SK-N-DZ (cell line): ENCODE measurements around the gene NDC80.
"Not testable (repeated sequence)": the region's sequence is repeated elsewhere in the genome, so short reads cannot be mapped to it uniquely, and the experiment has no call there.

Experiments used
- DNase-seq: peaks from one replicate; pipeline ENCODE4 v3.0.0-alpha.2; 2015; ENCODE audit warnings: low spot score

Gene NDC80

GRCh38 chr18:2625217-2625616 is 53.9 kb downstream of the NDC80 start:
- DNase-seq, result no peak

- DNase-seq, result no peak
Measured at GRCh38 chr18:2627821-2628276, 56.5 kb downstream of the NDC80 start.

- no peak for DNase-seq
Measured at GRCh38 chr18:2629003-2629402, 57.6 kb downstream of the NDC80 start.

GRCh38 chr18:2635586-2635985 is 64.2 kb downstream of the NDC80 start:
- DNase-seq, result no peak

- no peak for DNase-seq
Measured at GRCh38 chr18:2636126-2636631, 64.8 kb downstream of the NDC80 start.

GRCh38 chr18:2641638-2642037 is 70.3 kb downstream of the NDC80 start:
- DNase-seq, result no peak

- DNase-seq, result no peak
Measured at GRCh38 chr18:2642771-2643170, 71.4 kb downstream of the NDC80 start.

GRCh38 chr18:2644535-2644934 is 73.2 kb downstream of the NDC80 start:
- DNase-seq, result no peak

- no peak for DNase-seq
Measured at GRCh38 chr18:2651981-2652380, 80.6 kb downstream of the NDC80 start.

- no peak for DNase-seq
Measured at GRCh38 chr18:2653467-2653866, 82.1 kb downstream of the NDC80 start.

- DNase-seq, result no peak
Measured at GRCh38 chr18:2654169-2654927, 83.0 kb downstream of the NDC80 start.

- DNase-seq, result no peak
Measured at GRCh38 chr18:2654928-2655177, 83.5 kb downstream of the NDC80 start.

GRCh38 chr18:2655178-2655953 is 84.0 kb downstream of the NDC80 start, which contains the start of gene SMCHD1:
SMCHD1 (plus strand) TSS chr18:2655726; CDS start chr18:2656076, 350 bp downstream.
- peak; percentile 76 for DNase-seq

- DNase-seq, result no peak
Measured at GRCh38 chr18:2655954-2656236, 84.5 kb downstream of the NDC80 start.

GRCh38 chr18:2656237-2656980 is 85.1 kb downstream of the NDC80 start:
- peak; percentile 17 for DNase-seq

GRCh38 chr18:2656981-2657512 is 85.7 kb downstream of the NDC80 start:
- no peak for DNase-seq

- no peak for DNase-seq
Measured at GRCh38 chr18:2657788-2658458, 86.6 kb downstream of the NDC80 start.

- DNase-seq, result not testable (repeated sequence)
Measured at GRCh38 chr18:2660849-2661248, 89.5 kb downstream of the NDC80 start.

GRCh38 chr18:2662288-2662687 is 90.9 kb downstream of the NDC80 start:
- DNase-seq, result not testable (repeated sequence)

GRCh38 chr18:2662990-2663389 is 91.6 kb downstream of the NDC80 start:
- DNase-seq, result no peak
